GM19452 (cell line): Measurements from ENCODE around the gene EBP.
"Not testable (repeated sequence)": the region's sequence is repeated elsewhere in the genome, so short reads cannot be mapped to it uniquely, and the experiment has no call there.

ENCODE experiments used
- ATAC-seq: cut with Tn5 transposase; IDR thresholded peaks from one replicate; pipeline ENCODE4 v1.9.1; 2021; ENCODE audit not compliant: unreplicated experiment

EBP gene

DNA sequence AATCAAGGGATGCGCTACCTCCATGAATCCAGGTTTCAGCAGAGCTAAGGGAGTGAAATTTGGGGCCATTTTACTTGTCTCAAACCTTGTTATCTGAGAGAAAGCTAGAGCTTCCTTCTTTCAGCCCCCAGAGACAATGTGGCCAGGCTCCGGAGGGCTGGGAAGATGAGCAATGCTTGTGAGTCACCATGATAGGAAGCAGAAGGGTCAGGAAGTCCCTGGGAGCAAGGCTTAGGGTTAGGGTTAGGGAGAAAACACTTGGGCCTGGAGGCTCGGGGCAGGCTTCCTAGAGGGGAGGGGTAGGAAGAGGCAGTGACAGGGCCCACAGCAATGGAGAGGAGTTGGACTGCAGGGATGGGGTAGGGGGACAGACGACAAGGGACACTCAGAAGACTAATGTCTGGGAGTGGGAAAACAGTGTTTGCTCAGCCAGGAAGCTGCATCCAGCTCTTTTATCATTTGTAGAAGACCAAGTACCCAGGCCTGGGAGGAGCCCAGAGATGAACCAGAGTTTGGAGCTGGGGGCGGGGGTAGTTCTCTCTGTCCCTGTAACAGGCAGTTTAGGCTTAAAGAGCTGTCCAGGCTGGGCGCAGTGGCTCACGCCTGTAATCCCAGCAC, 29.2 kb upstream of the EBP start:
- no peak for ATAC-seq

DNA sequence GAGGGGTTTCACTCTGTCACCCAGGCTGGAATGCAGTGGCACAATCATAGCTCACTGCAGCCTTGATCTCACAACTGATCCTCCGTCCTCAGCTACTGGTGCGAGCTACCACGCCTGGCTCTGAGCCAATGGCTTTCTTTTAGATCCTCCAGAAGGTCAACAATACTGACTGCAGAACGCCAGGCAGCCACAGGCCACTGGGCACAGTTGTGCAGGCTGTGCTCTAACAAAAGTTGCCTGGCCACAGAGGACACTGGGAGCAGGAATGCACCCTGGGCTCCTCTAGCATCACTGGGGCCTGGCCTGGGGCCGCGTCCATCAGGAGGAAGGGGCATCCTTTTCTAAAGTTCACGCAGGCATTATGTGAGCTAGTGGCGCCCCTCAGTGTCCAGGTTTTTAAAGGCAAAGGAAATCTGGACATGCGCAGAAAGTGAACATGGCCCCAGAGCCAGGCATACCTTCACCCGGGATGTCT, 27.7 kb upstream of the EBP start:
- ATAC-seq: no peak

DNA sequence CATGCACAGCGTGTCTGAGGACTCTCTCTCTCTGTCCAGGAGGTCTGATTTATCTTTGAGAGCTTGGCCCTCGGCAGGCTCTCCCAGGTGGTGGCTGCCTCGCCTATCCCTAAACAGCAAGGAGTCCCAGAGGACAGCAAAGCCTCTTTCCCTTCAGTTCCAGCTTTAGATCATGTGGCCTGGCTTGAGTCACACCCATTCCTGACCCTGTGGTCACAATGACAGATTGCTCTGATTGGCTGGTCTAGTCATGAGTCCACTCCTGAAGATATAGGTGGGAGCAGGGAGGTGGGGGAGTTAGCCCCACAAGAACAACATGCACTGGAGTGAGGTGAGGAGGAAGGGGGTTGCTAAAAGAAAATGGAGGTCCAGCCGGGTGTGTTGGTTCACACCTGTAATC, 24.9 kb upstream of the EBP start:
- no peak for ATAC-seq

DNA sequence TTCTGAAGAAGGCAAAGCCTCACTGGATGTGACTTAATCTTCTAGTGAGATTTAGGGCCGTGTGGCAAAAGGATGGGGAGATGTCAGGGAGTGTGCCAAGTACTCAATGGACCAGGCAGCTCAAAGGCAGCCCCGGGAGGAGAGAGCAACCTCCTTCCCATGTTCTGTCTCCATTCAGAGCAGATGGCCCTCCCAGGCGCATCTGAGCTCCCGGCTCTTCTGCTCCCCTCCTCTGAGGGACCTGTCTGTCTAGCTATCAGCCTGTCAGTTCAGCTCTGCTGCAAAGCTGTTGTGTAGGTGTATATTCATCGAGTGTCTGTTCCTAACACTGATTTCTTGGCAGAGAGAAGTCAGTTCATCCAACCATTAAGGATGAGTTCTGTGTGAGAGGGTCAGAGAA, 23.7 kb upstream of the EBP start:
- ATAC-seq: no peak

- ATAC-seq: no peak
Observed at GRCh38 chrX:48498374-48498809, 23.2 kb upstream of the EBP start.

DNA sequence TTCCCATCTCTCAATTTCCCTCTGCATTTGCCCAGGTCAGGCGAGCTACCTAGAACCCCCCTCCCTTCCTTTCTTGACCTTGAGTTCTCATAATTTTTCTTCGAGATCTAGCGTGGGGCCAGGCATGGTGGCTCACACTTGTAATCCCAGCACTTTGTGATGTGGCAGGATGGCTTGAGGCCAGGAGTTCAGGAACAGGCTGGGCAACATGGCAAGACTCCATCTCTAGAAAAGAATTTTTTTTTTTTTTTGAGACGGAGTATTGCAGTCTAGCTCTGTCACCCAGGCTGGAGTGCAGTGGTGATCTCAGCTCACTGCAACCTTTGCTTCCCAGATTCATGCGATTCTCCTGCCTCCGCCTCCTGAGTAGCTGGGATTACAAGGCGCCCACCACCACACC, 17.3 kb upstream of the EBP start:
- no peak for ATAC-seq

- no peak for ATAC-seq
Observed at GRCh38 chrX:48505481-48505880, 16.1 kb upstream of the EBP start.

DNA sequence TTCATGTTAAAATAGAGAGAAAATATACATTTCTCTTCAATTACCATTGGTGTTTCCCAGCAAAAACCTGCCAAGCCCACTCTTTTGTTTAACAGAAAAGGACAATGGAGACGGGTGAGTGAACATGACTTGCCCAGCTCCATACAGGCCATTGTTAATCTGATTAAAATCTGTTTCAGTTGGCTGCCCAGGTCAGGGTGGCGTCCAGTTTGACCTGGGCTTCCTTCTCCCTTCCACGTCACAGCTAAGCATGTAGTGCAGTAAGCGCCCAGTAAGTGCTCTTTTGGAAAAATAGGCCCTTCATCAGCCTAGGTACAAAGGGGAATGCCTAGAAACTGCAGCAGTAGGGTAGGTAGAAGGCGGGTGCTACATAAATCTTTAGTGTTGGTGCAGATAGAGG, 14.4 kb upstream of the EBP start:
- ATAC-seq: no peak

DNA sequence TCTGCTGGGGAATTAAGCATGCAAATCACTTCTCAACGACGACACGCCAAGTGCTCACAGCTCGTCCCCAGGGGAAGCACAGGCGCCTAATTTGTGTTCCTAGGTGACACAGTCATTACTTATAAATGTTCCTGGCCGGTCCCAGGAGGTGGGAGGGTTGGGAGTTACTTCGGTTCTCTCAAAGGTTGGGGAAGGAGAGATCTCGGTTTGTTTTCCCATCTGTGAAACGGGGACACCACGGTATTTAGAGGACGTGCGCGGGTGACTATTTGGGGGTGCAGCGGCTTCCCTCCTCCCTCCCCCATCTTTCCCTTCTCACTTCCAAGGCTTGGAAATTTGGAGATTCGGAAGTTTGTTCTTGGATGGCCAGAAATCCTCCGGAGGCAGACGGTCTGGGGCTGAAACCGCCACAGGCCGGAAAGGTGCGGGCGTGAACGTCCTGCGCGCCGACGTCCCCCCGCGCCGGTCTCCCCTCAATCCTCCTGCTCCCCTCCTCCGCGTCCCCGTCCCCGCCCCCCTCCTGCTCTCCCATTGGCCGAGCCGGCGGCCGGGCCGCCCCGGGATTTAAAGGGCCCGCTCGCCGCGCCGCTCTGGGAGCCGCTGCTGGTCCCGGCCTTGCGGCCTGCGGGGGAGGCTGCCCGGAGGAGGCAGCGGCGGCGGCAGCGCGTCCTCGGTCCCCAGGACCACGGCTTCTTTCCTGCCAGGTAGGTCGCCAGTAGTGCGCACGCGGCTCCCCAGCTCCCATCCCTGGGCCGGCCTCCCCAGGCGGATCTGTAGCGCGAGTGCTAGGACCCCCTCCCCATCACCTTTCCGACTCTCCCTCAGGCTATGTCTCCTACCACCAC, 13.0 kb upstream of the EBP start, which contains the start of gene PORCN:
PORCN (plus strand) TSS at position 593 of the 845 bp plus-strand sequence. CDS start 829 bp downstream, outside the sequence.
- ATAC-seq: peak; percentile 79

GRCh38 chrX:48509245-48509590, 12.4 kb upstream of the EBP start:
- ATAC-seq: no peak

- ATAC-seq: no peak
Observed at GRCh38 chrX:48509619-48510018, 12.0 kb upstream of the EBP start.

DNA sequence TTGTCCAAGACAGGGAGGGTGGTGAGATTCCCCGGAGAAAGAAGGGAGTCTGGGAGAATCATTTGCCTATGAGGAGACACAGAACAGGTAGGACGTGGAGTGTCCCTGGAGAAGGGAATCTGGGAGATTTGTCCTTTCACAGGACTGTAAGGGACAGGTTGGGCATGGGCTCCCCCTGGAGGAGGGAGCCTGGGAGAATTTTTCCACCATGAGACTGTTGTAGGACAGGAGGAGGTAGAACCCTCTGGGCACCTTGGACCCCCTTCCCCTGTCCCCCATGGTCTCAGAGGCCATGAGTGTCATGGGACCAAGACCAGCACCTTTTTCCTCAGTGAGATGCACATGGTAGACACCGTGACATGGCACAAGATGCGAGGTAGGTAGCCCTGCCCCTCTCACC, 10.0 kb upstream of the EBP start:
- no peak for ATAC-seq

- no peak for ATAC-seq
Observed at GRCh38 chrX:48512371-48512935, 9.2 kb upstream of the EBP start.

- ATAC-seq: no peak
Observed at GRCh38 chrX:48513670-48514069, 7.9 kb upstream of the EBP start.

- ATAC-seq: no peak
Observed at GRCh38 chrX:48514126-48514806, 7.3 kb upstream of the EBP start.

- no peak for ATAC-seq
Observed at GRCh38 chrX:48514868-48515460, 6.6 kb upstream of the EBP start.

- no peak for ATAC-seq
Observed at GRCh38 chrX:48515842-48516241, 5.8 kb upstream of the EBP start.

GRCh38 chrX:48516285-48516684, 5.3 kb upstream of the EBP start:
- no peak for ATAC-seq

- ATAC-seq: no peak
Observed at GRCh38 chrX:48516987-48517386, 4.6 kb upstream of the EBP start.

GRCh38 chrX:48519481-48519880, 2.1 kb upstream of the EBP start:
- ATAC-seq: not testable (repeated sequence)

DNA sequence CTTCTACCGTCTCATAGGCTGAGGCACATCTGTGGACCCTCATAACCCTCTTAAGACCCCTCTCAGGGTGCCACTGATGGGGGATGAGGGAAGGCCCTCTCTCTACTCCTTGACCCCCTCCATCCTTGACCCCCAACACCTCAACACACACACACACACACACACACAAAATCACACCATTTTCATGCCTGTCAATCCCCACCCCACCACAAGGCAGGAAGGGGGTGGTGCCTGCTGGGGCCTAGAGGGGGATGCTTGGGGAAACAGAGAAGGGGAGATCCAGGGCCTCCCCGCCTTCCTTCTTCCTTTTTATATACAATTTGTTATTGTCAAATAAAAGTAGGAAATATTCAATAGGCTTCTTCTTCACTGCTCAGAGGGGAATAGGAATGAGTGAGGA, 1.2 kb upstream of the EBP start:
- ATAC-seq: no peak
